Endothelial cell of umbilical vein (primary cell): Measurements from ENCODE around the gene IGSF9. TPM values are rescaled to one million over a fixed set of nuclear protein-coding genes. Genes with fewer than 3 reads are reported as not detected.

Experiments used
- BruUV-seq: library from RNA; stranded (reverse); fragments of 400-500 nt; replicated peaks from 2 replicates; lab custom pipeline; 2021; lab: Mats Ljungman, UMichigan
- CTCF ChIA-PET: fragments of 300-600, 350-600 bp; sonication (Branson Sonifier 250); formaldehyde crosslinking; loops from one replicate; lab custom pipeline; 2021; ENCODE audit warnings: antibody characterized with exemption, inconsistent platforms; lab: Charles Lee
- POLR2A ChIA-PET: fragments of 300-600, 350-600 bp; sonication (Branson Sonifier 250); formaldehyde crosslinking; loops from one replicate; lab custom pipeline; 2021; ENCODE audit warnings: antibody characterized with exemption, inconsistent platforms; lab: Charles Lee
- DNase-seq: peaks from one replicate; pipeline ENCODE4 v3.0.0-alpha.2; 2011; ENCODE audit warnings: low read depth, low spot score
- FAIRE-seq: peaks from 2 replicates; lab custom pipeline; 2011; peaks lifted over from hg19 to GRCh38; lab: Jason Lieb, UNC
- H2AFZ ChIP-seq: 2 replicates; pipeline ENCODE4 v1.6.0; 2012; ENCODE audit warnings: low read depth, low read length, control low read depth, inconsistent platforms
- H3K27ac ChIP-seq: 2 replicates; pipeline ENCODE4 v1.5.1; 2011; ENCODE audit warnings: low read depth, mild to moderate bottlenecking, control low read depth, low read length, moderate library complexity; ENCODE audit not compliant: insufficient read depth
- H3K27me3 ChIP-seq, 2 experiments: 2 replicates each; pipeline versions ENCODE4 v1.6.0 to v1.6.1; 2011; ENCODE audit warnings: low read length in 2 of 2, mixed read lengths in 1 of 2; ENCODE audit not compliant: control insufficient read depth in 2 of 2, insufficient read depth in 2 of 2
- H3K36me3 ChIP-seq, 2 experiments: 2 replicates in 1 of 2; 3 replicates in 1 of 2; pipeline ENCODE4 v1.5.1; 2011; ENCODE audit warnings: low read length in 2 of 2, mild to moderate bottlenecking in 1 of 2, moderate library complexity in 1 of 2; ENCODE audit not compliant: control insufficient read depth in 2 of 2, insufficient read depth in 2 of 2; ENCODE audit errors: extremely low read depth in 1 of 2
- H3K4me1 ChIP-seq: 3 replicates; pipeline ENCODE4 v1.5.1; 2011; ENCODE audit warnings: mild to moderate bottlenecking, low read length; ENCODE audit not compliant: control insufficient read depth, insufficient read depth; ENCODE audit errors: extremely low read depth
- H3K4me2 ChIP-seq: 2 replicates; pipeline ENCODE4 v1.6.1; 2011; ENCODE audit warnings: low read length, control low read depth, mixed read lengths; ENCODE audit not compliant: insufficient read depth
- H3K4me3 ChIP-seq, 3 experiments: fragments of 200-600 bp in 1 of 3; sonication (generic), shearing (Covaris generic) in 1 of 3; replicated peaks in 1 of 3; 2 replicates each; pipeline ENCODE4 v1.5.1; 2011 to 2016; ENCODE audit warnings: control low read depth in 3 of 3, low read length in 3 of 3, mild to moderate bottlenecking in 2 of 3, inconsistent platforms in 1 of 3, low read depth in 1 of 3, moderate library complexity in 1 of 3; ENCODE audit not compliant: insufficient read depth in 1 of 3
- H3K79me2 ChIP-seq: 2 replicates; pipeline ENCODE4 v1.6.0; 2012; ENCODE audit warnings: low read length, inconsistent platforms; ENCODE audit not compliant: control insufficient read depth, insufficient read depth
- H3K9ac ChIP-seq: replicated peaks from 2 replicates; pipeline ENCODE3; 2011; ENCODE audit warnings: low read length, control low read depth; ENCODE audit not compliant: insufficient read depth; ENCODE audit errors: extremely low read depth
- H3K9me1 ChIP-seq: replicated peaks from 3 replicates; pipeline ENCODE4 v1.6.0; 2011; ENCODE audit warnings: mild to moderate bottlenecking, low read length; ENCODE audit not compliant: control insufficient read depth, insufficient read depth; ENCODE audit errors: extremely low read depth
- H3K9me3 ChIP-seq: replicated peaks from 2 replicates; pipeline ENCODE4 v1.5.1; 2012; ENCODE audit warnings: low read length, inconsistent platforms; ENCODE audit not compliant: control insufficient read depth, insufficient read depth
- H4K20me1 ChIP-seq: replicated peaks from 2 replicates; pipeline ENCODE3; 2011; ENCODE audit warnings: mild to moderate bottlenecking, low read length; ENCODE audit not compliant: control insufficient read depth, insufficient read depth; ENCODE audit errors: extremely low read depth
- EZH2 ChIP-seq: IDR thresholded peaks from 2 replicates; pipeline ENCODE4 v1.6.1; 2012; ENCODE audit warnings: borderline replicate concordance, low read depth, mild to moderate bottlenecking, moderate library complexity, low read length, inconsistent platforms; ENCODE audit not compliant: severe bottlenecking
- FOS ChIP-seq: IDR thresholded peaks from 2 replicates; pipeline ENCODE4 v1.6.1; 2011; ENCODE audit warnings: mild to moderate bottlenecking, low read length, moderate library complexity, borderline replicate concordance; ENCODE audit not compliant: insufficient read depth
- GATA2 ChIP-seq: IDR thresholded peaks from 2 replicates; pipeline ENCODE4 v1.7.0; 2011; ENCODE audit warnings: low read depth, mild to moderate bottlenecking, moderate library complexity, mixed read lengths, low read length; ENCODE audit not compliant: insufficient read length, insufficient read depth
- JUN ChIP-seq: IDR thresholded peaks from 2 replicates; pipeline ENCODE4 v1.6.1; 2011; ENCODE audit warnings: borderline replicate concordance, low read depth; ENCODE audit not compliant: insufficient read length, insufficient read depth
- MYC ChIP-seq: IDR thresholded peaks from one replicate; pipeline ENCODE4 v1.6.1; 2011; ENCODE audit warnings: mild to moderate bottlenecking, low read depth, low read length
- POLR2A ChIP-seq: IDR thresholded peaks from 2 replicates; pipeline ENCODE4 v1.6.1; 2012; ENCODE audit warnings: low read depth, mild to moderate bottlenecking, control low read depth, low read length
- POLR2AphosphoS5 ChIP-seq: IDR thresholded peaks from 2 replicates; pipeline ENCODE4 v1.6.1; 2012; ENCODE audit warnings: low read depth, mild to moderate bottlenecking, control low read depth, low read length, moderate library complexity; ENCODE audit not compliant: insufficient read depth
- dilution Hi-C: fragments of 300-500 bp; cut with MboI; formaldehyde crosslinking; loops from one replicate; pipeline ENCODE4 v1.15.0; 2019; ENCODE audit warnings: low sequenced_read_pairs; ENCODE audit not compliant: extremely low pct_ligation_motif_present
- intact Hi-C: fragments of 100-400 bp; cut with micrococcal nuclease; formaldehyde crosslinking; loops from one replicate; pipeline ENCODE4 v1.10.0; 2022
- polyA plus RNA-seq, 4 experiments: library from polyadenylated mRNA; depleted of rRNA in 3 of 4; stranded (reverse) in 3 of 4; unstranded in 1 of 4; fragments of >200 nt; gene quantifications; 2 replicates each; pipeline versions ENCODE4 v1.2.1 to v1.2.3, GENCODE V29; 2011 to 2012; ENCODE audit warnings: missing spikeins in 1 of 4
- total RNA-seq: library from RNA; stranded (reverse); gene quantifications from 2 replicates; pipeline ENCODE4 v1.2.3, GENCODE V29; 2021
- TF ChIP-seq, protein P1 (sequence below), 2 donors: IDR thresholded peaks; 1 replicate in 1 of 2; 2 replicates in 1 of 2; pipeline ENCODE4 v1.5.1; 2011; ENCODE audit warnings: low read length in 2 of 2, mild to moderate bottlenecking in 2 of 2, moderate library complexity in 2 of 2, control low read depth in 1 of 2, inconsistent platforms in 1 of 2, low read depth in 1 of 2; ENCODE audit not compliant: insufficient read depth in 1 of 2; ENCODE audit errors: extremely low read depth in 1 of 2
- TF ChIP-seq, protein P2 (sequence below): IDR thresholded peaks from 2 replicates; pipeline ENCODE4 v1.6.1; 2011; ENCODE audit not compliant: insufficient read depth, insufficient read length

IGSF9 gene
- total and polyA plus RNA-seq, 2 donors (not counting 3 experiments of a cell fraction or from before 2014, with no cell fraction given): 0.15 TPM

DNA sequence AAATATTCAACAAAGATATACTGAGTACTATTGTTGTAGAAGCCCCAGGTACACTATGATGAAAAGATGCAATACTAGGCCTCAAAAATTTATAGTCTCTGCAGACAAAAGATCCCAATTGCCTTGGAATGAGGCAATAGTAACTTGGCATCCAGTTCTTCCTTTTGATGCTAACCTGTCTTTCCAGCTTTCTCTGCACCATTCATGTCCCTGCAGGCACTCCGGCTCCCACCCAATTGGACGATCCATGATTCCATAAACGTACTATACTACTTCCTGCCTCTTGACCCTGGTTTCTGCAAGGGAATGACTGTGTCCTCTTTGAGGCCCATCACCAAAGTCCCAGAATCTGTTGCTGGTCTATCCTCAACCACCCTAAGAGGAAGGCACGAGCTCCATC, 12.1 kb downstream of the IGSF9 start:
- Histone ChIP-seq H3K4me1 (no peaks in the 10 kb centered on the region), H3K27me3 (peaks cover 0 to 11% of the 10 kb centered on the region in 2 experiments), H2AFZ (no peak overlapping the region), H3K9me1 (no peaks in the 10 kb centered on the region), H3K9me3 (no peaks in the 10 kb centered on the region), H3K36me3 (no peaks in the 10 kb centered on the region), H3K9ac (no peak overlapping the region), H3K27ac (no peak overlapping the region), H3K4me2 (no peak overlapping the region), H3K4me3 (no peak overlapping the region), H3K79me2 (no peaks in the 10 kb centered on the region), H4K20me1 (no peaks in the 10 kb centered on the region)
- TF ChIP-seq POLR2AphosphoS5 (no peak), JUN (no peak), GATA2 (no peak), POLR2A (no peak), MYC (no peak), EZH2 (no peak), FOS (no peak)
- TF ChIP-seq, protein P1, sequence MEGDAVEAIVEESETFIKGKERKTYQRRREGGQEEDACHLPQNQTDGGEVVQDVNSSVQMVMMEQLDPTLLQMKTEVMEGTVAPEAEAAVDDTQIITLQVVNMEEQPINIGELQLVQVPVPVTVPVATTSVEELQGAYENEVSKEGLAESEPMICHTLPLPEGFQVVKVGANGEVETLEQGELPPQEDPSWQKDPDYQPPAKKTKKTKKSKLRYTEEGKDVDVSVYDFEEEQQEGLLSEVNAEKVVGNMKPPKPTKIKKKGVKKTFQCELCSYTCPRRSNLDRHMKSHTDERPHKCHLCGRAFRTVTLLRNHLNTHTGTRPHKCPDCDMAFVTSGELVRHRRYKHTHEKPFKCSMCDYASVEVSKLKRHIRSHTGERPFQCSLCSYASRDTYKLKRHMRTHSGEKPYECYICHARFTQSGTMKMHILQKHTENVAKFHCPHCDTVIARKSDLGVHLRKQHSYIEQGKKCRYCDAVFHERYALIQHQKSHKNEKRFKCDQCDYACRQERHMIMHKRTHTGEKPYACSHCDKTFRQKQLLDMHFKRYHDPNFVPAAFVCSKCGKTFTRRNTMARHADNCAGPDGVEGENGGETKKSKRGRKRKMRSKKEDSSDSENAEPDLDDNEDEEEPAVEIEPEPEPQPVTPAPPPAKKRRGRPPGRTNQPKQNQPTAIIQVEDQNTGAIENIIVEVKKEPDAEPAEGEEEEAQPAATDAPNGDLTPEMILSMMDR (IDR thresholded peaks at IDR 0.05; ENCODE audit: extremely low read depth in 1 of 2, insufficient read depth in 1 of 2, low read depth in 1 of 2, low read length in 2 of 2): no peak
- TF ChIP-seq, protein P2, sequence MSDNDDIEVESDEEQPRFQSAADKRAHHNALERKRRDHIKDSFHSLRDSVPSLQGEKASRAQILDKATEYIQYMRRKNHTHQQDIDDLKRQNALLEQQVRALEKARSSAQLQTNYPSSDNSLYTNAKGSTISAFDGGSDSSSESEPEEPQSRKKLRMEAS: no peak
- FAIRE-seq (no peak), DNase-seq (no peak)
- BruUV-seq: no TSS peak
- dilution Hi-C loops: no loop called here
- ChIA-PET POLR2A (no interaction called here), CTCF (interaction anchor here (1.0 to 13.3 kb wide), 2 partner anchors 12 to 72 kb away, joined by 4 to 169 read pairs; partner anchors contain the start of gene IGSF9)
- intact Hi-C loops: loop anchor here (2.0 kb wide), 1 partner anchor 409 kb away; the partner anchor contains the start of genes COPA and NCSTN
